DMS153 treated with DMSO at 0.1 percent for 48 hours (cell line): Measurements from ENCODE around the gene PRC1.
"Not testable (repeated sequence)": the region's sequence is repeated elsewhere in the genome, so short reads cannot be mapped to it uniquely, and the experiment has no call there.

Experiments used
- DNase-seq: peaks from one replicate; lab custom pipeline; 2025; ENCODE audit not compliant: unreplicated experiment; lab: John Stamatoyannopoulos, UW

Gene PRC1

DNA sequence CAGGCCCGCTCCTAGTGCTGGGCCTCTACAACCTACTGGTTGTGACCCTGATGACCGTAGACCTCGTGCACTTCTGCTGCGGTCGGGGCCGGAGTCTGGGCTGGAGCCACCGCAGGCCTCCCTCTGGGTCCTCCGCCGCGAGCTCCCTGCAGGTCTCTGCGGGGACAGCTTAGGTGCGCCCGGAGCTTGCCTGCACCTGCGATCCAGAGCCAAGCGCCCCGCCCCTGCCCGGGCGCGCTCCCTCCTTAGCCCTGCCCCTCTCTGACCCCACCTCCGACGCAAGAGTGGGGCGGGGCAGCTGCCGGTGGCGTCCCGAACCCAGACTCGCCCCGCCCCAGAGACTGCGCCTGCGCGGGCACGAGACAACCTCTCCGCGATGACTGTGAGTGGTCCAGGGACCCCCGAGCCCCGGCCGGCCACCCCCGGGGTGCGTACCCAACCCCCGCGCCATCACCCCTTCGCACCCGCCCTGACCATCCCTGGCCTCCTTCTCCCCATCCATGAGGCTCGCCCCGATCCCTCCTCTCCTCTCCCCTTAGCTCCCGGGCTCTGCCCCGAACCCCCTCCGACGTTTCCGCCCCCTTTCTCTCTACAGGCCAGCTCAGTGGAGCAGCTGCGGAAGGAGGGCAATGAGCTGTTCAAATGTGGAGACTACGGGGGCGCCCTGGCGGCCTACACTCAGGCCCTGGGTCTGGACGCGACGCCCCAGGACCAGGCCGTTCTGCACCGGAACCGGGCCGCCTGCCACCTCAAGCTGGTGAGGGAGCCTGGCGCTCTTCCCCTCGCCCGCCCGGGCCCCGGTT is 59.2 kb downstream of the PRC1 start, which contains the start of gene UNC45A:
Gene UNC45A, plus strand, starts transcription at position 337 of the 803 bp plus-strand sequence. Its CDS starts 40 bp downstream, at position 377.
- DNase-seq = peak; percentile 19

DNA sequence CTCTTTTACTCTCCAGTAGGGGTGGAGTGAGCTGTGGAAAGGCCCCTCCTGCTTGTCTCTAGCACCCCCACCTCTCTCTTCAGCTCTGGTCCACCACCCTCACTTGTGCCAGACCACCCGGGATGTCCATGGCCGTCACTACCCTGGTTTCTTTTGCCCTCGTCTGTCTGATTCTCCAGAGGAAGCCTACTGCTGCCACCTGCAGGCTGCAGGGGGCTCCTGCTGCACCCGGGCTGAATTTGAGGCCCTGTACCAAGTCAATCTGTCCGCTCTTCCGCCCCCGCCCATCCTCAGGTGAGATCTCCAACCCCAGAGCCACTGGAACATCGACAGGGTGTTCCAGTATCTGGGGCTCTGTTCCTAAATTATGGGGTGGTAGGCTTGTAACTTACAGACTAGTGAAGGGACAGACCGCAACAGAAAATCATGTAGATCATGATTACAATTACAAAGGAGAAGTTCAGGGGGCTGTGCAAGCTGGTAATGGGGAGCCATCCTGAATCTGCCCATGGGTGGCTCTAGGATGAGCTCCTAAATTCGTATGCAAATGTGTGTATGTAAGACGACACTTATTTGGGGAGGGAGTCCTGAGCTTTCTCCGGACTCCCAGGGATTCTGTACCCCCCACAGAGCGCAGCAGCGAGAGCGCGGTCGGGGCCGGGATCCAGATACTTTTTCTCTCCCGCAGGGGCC is 59.9 kb downstream of the PRC1 start:
- DNase-seq = peak; percentile 30

DNA sequence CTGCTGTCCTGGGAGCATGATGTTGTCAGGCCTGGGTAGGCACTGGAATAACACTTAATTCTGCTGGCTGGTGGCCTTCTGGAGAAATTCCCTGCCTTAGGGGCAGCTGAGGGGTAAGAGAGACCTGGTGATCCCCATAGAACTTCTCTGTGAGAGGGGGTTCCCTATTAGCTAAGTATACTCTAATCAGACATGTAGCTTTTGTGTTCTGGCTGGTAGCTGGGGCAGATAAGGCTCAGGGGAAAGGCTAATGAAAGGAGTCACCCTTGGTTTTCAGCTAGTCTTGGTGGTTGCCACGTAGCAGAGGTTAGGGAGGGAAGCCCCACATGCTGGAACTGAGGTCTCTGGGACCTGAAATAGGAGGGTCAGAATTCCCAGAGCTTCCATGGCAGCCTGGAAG is 61.0 kb downstream of the PRC1 start:
- no peak for DNase-seq

DNA sequence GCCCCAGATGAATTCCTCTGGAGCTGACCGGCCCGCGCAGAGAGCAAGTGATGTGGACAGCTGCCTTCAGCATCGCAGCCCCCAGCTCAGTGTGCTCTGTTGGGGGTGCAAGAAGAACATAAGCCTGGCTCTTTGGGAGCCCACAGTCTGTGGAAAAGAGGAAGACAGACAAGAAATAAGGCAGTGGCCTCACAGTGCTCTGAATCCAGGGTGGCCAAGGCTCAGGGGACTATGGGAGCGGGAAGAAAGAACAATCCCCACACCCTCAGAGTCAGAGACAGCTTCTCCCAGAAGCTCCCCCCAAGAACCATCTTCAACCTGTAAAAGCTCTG is 61.7 kb downstream of the PRC1 start:
- no peak for DNase-seq

DNA sequence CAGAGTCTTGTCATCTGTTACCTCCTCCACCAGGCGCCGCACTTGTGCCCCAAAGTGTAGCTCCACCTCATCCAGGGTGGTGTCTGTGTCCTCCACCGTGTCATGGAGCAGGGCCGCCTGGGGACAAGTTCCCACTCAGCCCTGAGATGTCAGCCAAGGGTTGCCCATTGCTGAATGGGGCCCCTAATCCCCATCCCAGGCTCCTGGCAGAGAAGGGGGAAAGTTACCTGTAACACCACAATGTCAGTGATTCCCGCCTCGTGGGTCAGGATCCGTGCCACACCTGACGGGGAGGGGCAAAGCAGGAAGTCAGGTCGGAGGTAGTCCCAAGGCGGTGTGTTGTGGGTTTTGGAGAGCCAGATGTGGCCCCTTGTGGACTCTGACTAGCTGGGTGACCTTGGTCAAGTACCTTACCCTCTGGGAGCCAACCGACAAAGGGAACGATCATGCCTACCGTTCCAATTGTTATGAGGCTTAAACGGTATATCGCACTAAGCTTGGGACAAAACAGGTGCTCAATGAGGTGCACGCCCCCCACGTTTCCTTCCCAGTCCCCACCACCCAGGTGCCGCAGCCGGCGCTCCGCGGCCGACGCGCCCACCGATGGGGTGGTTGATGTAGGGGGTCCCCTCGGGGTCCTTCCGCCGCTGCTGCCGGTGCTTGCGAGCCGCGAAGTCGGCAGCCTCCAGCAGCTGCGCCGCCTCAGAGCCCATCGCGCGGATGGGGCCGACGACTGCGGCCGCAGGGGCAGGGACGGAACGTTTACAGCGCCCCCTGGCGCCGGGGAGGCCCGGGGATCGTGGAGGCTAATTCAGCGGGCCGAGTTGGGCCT is 62.3 kb downstream of the PRC1 start, which contains the start of gene HDDC3:
Gene HDDC3, minus strand, starts transcription at position 722 of the 832 bp plus-strand sequence. Its CDS starts 9 bp downstream, at position 713.
- peak; percentile 30 for DNase-seq

DNA sequence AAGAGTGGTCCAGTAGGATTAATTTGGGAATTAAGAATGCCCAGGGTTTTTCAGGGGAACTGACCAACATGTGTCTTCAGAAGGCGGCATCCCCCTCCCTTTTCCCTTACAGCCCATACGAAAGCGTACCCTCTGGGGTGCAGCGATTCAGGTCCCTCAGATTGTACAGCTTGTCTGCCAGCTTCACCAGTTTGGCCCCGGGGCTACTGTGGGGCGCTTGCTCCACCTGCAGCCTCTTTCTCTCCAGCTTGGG is 62.8 kb downstream of the PRC1 start:
- no peak for DNase-seq

DNA sequence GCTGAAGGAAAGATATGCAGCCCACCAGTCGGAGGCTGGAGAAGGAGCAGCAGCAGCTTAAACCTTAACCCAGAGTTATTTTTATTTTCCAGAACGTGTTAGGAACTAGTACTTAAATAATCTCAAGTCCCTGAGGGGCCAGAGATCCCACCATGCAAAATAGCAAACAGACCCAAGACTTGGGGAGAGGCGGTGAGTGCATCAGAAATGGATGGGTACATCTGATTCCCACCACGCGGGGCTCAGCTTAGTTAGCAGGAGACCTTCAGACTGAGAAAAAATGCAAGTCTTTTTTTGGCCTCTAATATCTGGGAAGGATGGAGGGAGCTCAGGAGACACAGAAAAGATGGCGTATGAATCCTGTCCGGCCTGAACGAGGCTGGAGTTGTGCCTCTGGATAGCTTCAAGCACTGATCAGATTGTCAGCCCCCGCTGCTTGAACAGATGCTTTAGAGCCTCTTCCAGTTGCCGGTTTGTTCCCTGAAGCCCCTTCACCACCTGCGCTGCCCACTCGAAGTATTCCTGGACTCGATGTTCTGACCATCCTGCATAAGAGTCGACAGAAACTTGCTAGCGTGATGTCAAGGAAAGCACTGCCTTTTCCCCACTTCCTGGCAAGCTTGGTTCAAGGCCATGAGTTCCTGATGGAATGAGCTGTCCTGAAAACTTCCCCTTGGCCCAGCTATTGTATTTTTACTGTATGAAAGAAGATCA is 63.3 kb downstream of the PRC1 start:
- DNase-seq = no peak

DNA sequence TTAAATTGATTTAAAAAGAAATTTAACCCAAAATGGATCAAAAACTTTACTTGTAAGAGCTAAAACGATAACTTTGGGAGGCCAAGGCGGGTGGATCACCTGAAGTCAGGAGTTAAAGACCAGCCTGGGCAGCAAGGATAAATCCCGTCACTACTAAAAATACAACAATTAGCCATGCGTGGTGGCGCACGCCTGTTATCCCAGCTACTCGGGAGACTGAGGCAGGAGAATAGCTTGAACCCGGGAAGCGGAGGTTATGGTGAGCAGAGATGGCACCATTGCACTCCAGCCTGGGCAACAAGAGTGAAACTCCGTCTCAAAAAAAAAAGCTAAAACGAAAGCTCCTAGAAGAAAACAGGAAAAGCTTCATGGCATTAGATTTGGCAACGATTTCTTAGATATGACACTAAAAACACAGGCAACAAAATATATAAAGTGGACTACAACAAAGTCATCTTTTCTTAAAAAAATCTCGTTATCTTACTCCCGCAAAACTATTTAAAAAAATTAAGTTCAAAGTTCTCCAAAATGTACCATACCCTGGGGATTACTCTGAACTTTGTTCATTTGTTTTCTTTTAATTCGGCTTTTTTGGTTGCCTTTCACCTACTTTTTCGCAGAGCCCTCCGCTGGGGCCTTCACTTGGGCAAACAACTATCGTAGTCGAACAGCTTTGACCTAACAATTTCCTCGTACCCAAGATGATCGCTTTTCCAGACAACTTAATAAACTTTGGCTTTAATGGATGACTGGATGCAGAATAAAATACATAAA is 64.9 kb downstream of the PRC1 start:
- no peak for DNase-seq

DNA sequence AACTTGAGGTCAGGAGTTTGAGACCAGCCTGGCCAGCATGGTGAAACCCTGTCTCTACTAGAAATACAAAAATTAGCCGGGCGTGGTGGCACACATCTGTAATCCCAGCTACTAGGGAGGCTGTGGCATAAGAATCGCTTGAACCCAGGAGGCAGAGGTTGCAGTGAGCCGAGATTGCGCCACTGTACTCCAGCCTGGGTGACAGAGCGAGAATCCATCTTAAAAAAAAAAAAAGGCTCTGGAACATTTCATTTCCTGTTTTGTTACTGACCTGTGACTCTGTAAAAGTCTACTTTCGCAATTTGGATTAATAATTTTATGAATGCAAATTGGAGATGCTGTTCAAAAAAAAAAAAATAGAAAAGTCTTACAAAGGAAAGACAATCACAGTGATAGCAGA is 66.2 kb downstream of the PRC1 start:
- DNase-seq = not testable (repeated sequence)

DNA sequence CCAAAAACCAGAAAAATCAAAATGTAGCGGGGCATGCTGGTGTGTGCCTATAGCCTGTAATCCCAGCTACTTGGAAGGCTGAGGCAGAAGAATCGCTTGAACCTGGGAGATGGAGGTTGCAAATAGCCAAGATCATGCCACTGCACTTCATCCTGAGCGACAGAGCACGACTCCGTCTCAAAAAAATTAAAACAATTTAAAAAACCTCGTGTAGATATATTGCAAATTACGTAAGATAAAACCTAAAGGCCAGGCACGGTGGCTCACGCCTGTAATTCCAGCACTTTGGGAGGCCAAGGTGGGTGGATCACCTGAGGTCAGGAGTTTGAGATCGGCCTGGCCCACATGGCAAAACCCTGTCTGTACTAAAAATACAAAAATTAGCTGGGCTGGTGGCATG is 67.6 kb downstream of the PRC1 start:
- DNase-seq = not testable (repeated sequence)

DNA sequence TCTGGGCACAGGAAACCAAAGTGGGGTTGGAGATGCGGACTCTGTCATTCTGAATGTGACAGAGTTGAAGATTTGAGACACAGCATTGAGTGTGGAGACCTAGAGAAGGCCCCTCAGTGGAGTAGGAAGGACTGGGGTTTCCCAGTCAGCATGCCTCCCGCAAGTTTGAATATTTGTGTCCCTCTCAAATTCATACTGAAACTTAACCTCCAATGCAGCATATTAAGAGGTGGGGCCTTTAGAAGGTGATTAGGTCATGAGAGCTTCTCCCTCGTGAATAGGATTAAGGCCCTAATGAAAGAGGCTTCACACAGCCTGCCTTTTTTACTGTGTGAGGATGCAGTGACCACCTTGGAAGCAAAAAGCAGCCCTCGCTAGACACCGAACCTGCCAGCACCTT is 70.0 kb downstream of the PRC1 start:
- no peak for DNase-seq

DNA sequence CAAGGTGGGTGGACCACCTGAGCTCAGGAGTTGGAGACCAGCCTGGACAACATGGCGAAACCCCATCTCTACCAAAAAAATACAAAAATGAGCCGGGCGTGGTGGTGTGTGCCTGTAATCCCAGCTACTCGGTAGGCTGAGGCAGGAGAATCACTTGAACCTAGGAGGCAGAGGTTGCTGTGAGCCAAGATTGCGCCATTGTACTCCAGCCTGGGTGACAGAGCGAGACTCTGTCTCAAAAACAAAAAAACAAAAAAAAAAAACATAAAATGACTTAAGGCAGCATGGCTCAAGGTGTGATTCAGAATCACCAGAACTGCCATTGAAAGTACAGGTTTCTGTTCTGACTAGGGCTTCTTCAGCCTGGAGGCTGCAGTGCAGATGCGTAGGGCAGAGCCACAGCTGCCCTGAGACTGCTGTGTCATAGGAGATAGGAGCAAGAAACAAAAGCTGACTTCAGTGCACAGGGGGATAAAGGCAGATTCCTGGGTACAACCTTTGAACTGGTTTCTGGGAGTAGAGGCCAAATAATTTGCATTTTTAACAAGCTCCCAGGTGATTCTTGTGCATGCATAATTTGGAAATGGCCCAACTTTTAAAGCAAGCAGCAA is 71.5 kb downstream of the PRC1 start:
- not testable (repeated sequence) for DNase-seq

DNA sequence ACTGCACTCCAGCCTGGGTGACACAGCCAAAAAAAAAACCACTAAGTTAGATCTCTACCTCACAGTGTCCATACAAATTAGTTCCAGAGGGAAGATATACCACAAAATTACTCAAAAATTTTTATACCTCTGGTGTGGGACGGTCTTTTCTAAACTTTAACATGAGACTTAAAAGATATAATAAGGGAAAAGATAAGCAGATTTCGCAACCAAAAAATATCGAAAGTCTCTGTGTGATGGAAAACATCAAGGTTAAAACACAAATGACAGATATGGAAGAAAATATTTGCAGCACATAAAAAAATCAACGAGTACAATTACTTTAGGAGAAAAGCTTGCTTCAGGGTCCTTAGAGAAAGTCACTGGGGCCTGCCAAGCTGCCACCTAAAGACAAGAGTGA is 72.4 kb downstream of the PRC1 start:
- no peak for DNase-seq

DNA sequence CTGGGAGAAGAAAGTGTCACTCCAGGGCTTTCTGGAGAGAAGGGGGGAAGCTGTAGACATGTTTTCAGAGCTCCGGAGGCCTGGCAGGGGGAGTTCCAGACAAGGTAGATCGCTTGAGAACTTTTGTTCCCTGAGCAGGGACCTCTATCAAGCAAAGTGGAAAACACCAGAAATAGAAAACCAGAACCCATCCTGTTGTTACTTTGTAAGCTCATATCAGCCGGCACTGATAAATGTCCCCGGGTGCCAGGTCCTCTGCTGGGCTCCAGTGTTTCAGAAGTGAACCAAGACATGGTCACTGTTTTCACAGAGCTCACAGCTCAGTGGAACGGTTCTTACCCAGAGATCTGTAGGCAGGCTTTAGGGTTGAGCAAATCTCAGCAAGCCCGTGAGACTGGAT is 75.5 kb downstream of the PRC1 start:
- DNase-seq = no peak

DNA sequence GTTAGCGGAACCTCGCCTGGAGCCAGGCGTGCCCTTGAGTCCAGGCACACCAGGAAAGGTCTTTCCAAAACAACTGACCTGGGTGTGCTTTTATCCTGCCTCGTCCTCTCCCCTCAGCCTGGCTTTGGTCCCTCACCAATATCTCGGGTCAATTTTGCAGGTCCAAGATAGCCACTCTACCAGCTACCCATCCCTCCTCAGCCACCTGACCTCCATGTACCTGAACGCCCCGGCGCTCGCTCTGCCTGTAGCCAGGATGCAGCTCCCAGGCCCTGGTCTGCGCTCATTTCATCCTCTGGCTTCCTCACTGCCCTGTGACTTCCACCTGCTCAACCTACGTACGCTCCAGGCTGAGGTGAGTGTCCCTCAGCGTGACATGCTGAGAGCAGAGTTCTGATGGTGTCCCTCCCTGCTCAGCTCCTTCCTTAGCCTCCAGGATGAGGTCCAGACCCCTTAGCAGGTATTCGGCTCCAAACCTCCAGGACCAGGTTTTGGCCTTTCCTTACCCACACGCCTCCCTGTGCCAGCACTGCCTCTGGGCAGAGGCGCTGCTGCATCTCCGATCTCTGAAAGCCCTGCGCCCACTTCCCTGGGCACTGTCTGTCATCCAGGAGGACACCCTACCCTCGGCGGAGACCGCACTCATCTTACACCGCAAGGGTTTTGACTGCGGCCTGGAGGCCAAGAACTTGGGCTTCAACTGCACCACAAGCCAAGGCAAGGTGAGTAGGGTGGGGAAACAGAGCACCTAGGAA is 76.1 kb downstream of the PRC1 start:
- no peak for DNase-seq

DNA sequence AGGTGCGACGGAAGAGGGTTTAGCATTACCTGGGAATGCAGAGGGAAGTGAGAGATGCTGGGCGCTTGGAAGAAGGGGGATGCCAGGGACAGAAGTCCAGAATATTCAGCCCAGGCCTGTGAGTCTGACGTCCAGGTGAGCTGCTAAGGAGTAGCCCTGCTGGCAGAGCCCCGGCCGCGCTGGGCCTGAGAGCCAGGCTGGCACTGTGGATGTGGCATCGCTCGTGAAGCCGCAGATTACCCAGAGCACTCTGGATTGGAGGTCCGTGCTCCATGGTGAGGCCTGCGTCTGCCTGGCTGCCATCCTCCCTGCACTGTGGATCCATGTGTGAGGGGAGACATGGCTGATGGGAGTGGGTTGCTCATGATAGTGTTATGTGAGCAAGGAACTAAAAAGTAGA is 76.8 kb downstream of the PRC1 start:
- DNase-seq = no peak

DNA sequence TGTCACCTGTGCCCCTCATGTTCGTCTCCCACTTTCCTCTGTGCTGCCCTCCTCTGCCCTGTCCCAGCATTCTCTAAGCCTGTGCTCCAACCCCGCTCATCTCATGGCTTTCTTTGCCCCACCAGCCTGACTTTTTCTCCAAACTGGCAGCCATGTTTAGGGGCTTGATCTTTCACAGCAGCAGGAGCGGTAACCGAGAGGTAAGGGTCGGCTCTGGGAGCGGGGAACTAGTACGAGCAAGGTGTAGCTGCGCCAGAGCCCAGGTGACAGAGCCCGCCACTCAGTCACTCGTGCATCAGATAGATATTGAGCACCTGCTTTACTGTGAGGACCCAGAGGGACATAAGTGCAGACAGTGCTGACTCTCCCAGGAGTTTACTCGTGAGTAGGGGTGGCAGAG is 77.9 kb downstream of the PRC1 start:
- no peak for DNase-seq
